ENCODE results near the gene SLC5A10.

SLC5A10 gene

GRCh38 chr17:19004421-19005136, 52.6 kb downstream of the SLC5A10 start, which contains the start of gene FAM83G:
TSS of gene FAM83G (minus strand) at chr17:19004764. CDS start at chr17:19004041, 723 bp downstream.
- peak; percentile 85 for DNase-seq

GRCh38 chr17:19005137-19005773, 53.3 kb downstream of the SLC5A10 start:
- no peak for DNase-seq

- DNase-seq, result no peak
Measured at GRCh38 chr17:19005789-19006430, 53.9 kb downstream of the SLC5A10 start.

- no peak for DNase-seq
Measured at GRCh38 chr17:19006698-19007097, 54.7 kb downstream of the SLC5A10 start.

- DNase-seq, result no peak
Measured at GRCh38 chr17:19009970-19010369, 58.0 kb downstream of the SLC5A10 start.

GRCh38 chr17:19010729-19011505, 59.0 kb downstream of the SLC5A10 start:
- no peak for DNase-seq

GRCh38 chr17:19011581-19011980, 59.6 kb downstream of the SLC5A10 start:
- DNase-seq, result no peak

- no peak for DNase-seq
Measured at GRCh38 chr17:19012171-19013080, 60.5 kb downstream of the SLC5A10 start.

- DNase-seq, result no peak
Measured at GRCh38 chr17:19013226-19013625, 61.3 kb downstream of the SLC5A10 start.

GRCh38 chr17:19013806-19014627, 62.1 kb downstream of the SLC5A10 start:
- DNase-seq, result no peak

- no peak for DNase-seq
Measured at GRCh38 chr17:19014628-19015215, 62.8 kb downstream of the SLC5A10 start.

GRCh38 chr17:19015428-19015827, 63.5 kb downstream of the SLC5A10 start:
- no peak for DNase-seq

GRCh38 chr17:19016297-19016696, 64.3 kb downstream of the SLC5A10 start:
- no peak for DNase-seq

GRCh38 chr17:19016881-19017280, 64.9 kb downstream of the SLC5A10 start:
- DNase-seq, result no peak

GRCh38 chr17:19017401-19017800, 65.4 kb downstream of the SLC5A10 start:
- no peak for DNase-seq

- no peak for DNase-seq
Measured at GRCh38 chr17:19017804-19018599, 66.0 kb downstream of the SLC5A10 start.

GRCh38 chr17:19018600-19018950, 66.6 kb downstream of the SLC5A10 start:
- DNase-seq, result no peak

GRCh38 chr17:19019041-19019941, 67.3 kb downstream of the SLC5A10 start:
- no peak for DNase-seq

GRCh38 chr17:19020016-19020415, 68.1 kb downstream of the SLC5A10 start:
- no peak for DNase-seq
